Thoracic aorta (tissue), 2 donors: ENCODE data around the gene RGS11. TPM values are rescaled to one million over a fixed set of nuclear protein-coding genes. Genes with fewer than 3 reads are reported as not detected.

Source experiments
- ATAC-seq: fragments of 150-250 bp; one replicate; pipeline ENCODE4 v1.8.0; 2017; ENCODE audit warnings: low read depth; ENCODE audit not compliant: insufficient number of reproducible peaks, low FRiP score
- DNase-seq: peaks from one replicate; pipeline ENCODE4 v3.0.0-alpha.2; 2020; ENCODE audit warnings: low spot score
- H3K27ac ChIP-seq, 2 donors: fragments of 200-600 bp; sonication (generic); 1 replicate in 1 of 2; 2 replicates in 1 of 2; pipeline ENCODE4 v1.5.1; 2016; ENCODE audit warnings: mild to moderate bottlenecking in 2 of 2, moderate library complexity in 2 of 2
- H3K27me3 ChIP-seq: fragments of 200-600 bp; sonication (generic); replicated peaks from 2 replicates; pipeline ENCODE4 v1.6.0; 2016; ENCODE audit warnings: mild to moderate bottlenecking; ENCODE audit not compliant: insufficient read depth
- H3K36me3 ChIP-seq: fragments of 200-600 bp; sonication (generic); one replicate; pipeline ENCODE4 v1.5.1; 2016
- H3K4me1 ChIP-seq, 2 donors: fragments of 200-600 bp; sonication (generic); 1 replicate in 1 of 2; 2 replicates in 1 of 2; pipeline versions ENCODE4 v1.5.1 to v1.6.0; 2016; ENCODE audit warnings: low read depth in 2 of 2, mild to moderate bottlenecking in 1 of 2; ENCODE audit not compliant: control insufficient read depth in 1 of 2
- H3K4me3 ChIP-seq: fragments of 200-600 bp; sonication (generic); 2 replicates; pipeline ENCODE4 v1.5.1; 2016; ENCODE audit warnings: mild to moderate bottlenecking
- H3K9me3 ChIP-seq: fragments of 200-600 bp; sonication (generic); 2 replicates; pipeline ENCODE4 v1.5.1; 2016
- CTCF ChIP-seq: fragments of 200-600 bp; sonication (generic); IDR thresholded peaks from one replicate; pipeline ENCODE4 v1.5.1; 2019; ENCODE audit warnings: antibody characterized with exemption
- total RNA-seq, 2 donors: library from RNA; depleted of rRNA; stranded (reverse); fragments of >200 nt; gene quantifications; one replicate each; pipeline versions ENCODE4 v1.1.0 to v1.2.3, GENCODE V29; 2016

The RGS11 gene
- total RNA-seq, 2 donors from 2014 or later = 16.8 to 19.4 TPM

GRCh38 chr16:320206-320605 is 44.5 kb upstream of the RGS11 start:
- no peak for ATAC-seq
- H3K9me3 ChIP-seq = no peaks in the 10 kb centered on the region

GRCh38 chr16:318628-319027 is 42.9 kb upstream of the RGS11 start:
- DNase-seq = no peak
- ATAC-seq = no peak
- H3K4me1 ChIP-seq = no peaks in the 10 kb centered on the region
- TF ChIP-seq CTCF = no peak
- H3K36me3 ChIP-seq = peaks cover 17% of the 10 kb centered on the region
- no peaks in the 10 kb centered on the region for H3K9me3 ChIP-seq
- H3K27me3 ChIP-seq = no peaks in the 10 kb centered on the region
- H3K27ac ChIP-seq = no peak overlapping the region
- H3K4me3 ChIP-seq = no peak overlapping the region

More at GRCh38 chr16:320206-320605, 44.5 kb upstream of the RGS11 start:
- no peak for TF ChIP-seq CTCF
- Histone ChIP-seq H3K27ac (no peak overlapping the region), H3K27me3 (no peaks in the 10 kb centered on the region), H3K4me3 (no peak overlapping the region), H3K4me1 (no peaks in the 10 kb centered on the region), H3K36me3 (peaks cover 12% of the 10 kb centered on the region)
- no peak for DNase-seq

GRCh38 chr16:317583-317982 is 41.8 kb upstream of the RGS11 start:
- no peak for TF ChIP-seq CTCF
- H3K27me3 ChIP-seq = no peaks in the 10 kb centered on the region
- no peak overlapping the region for H3K27ac ChIP-seq
- DNase-seq (no peak), ATAC-seq (no peak)
- H3K36me3 ChIP-seq = peaks cover 28% of the 10 kb centered on the region
- no peaks in the 10 kb centered on the region for H3K9me3 ChIP-seq
- no peak overlapping the region for H3K4me3 ChIP-seq
- H3K4me1 ChIP-seq = no peaks in the 10 kb centered on the region

GRCh38 chr16:316741-317464 is 41.2 kb upstream of the RGS11 start:
- DNase-seq (no peak), ATAC-seq (no peak)
- no peaks in the 10 kb centered on the region for H3K9me3 ChIP-seq
- no peak overlapping the region for H3K4me3 ChIP-seq
- no peak for TF ChIP-seq CTCF
- no peaks in the 10 kb centered on the region for H3K27me3 ChIP-seq
- H3K27ac ChIP-seq = no peak overlapping the region
- H3K36me3 ChIP-seq = peaks cover 29% of the 10 kb centered on the region
- no peaks in the 10 kb centered on the region for H3K4me1 ChIP-seq

- no peak for ATAC-seq
- Histone ChIP-seq H3K27me3 (no peaks in the 10 kb centered on the region), H3K9me3 (no peaks in the 10 kb centered on the region), H3K4me3 (no peak overlapping the region), H3K27ac (no peak overlapping the region), H3K4me1 (no peaks in the 10 kb centered on the region), H3K36me3 (peaks cover 29% of the 10 kb centered on the region)
- no peak for DNase-seq
- no peak for TF ChIP-seq CTCF
Measured at GRCh38 chr16:314795-315299, 39.1 kb upstream of the RGS11 start.
